OCI-LY7 (cell line): ENCODE measurements around the gene ZFYVE16. TPM values are rescaled to one million over a fixed set of nuclear protein-coding genes. Genes with fewer than 3 reads are reported as not detected.

Experiments
- BruUV-seq: library from RNA; stranded (reverse); fragments of 400-500 nt; replicated peaks from 2 replicates; lab custom pipeline; 2021; lab: Mats Ljungman, UMichigan
- CTCF ChIA-PET: fragments of 300-600 bp; sonication (Branson Sonifier 250); formaldehyde crosslinking; loops from one replicate; lab custom pipeline; 2022; ENCODE audit warnings: antibody characterized with exemption; ENCODE audit not compliant: unreplicated experiment; lab: Charles Lee
- POLR2A ChIA-PET: fragments of 300-600 bp; sonication (Branson Sonifier 250); formaldehyde crosslinking; loops from one replicate; lab custom pipeline; 2022; ENCODE audit warnings: antibody characterized with exemption; lab: Charles Lee
- DNase-seq: peaks from one replicate; pipeline ENCODE4 v3.0.0-alpha.2; 2015; ENCODE audit warnings: low spot score
- H2AFZ ChIP-seq: fragments of 200-600 bp; sonication (generic), shearing (Covaris generic); 2 replicates; pipeline ENCODE4 v1.6.1; 2014; ENCODE audit warnings: mild to moderate bottlenecking, antibody characterized with exemption, low read length, moderate library complexity
- H3K27ac ChIP-seq: fragments of 200-600 bp; sonication (generic); 2 replicates; pipeline ENCODE4 v1.5.1; 2014; ENCODE audit warnings: mixed run types, low read depth, mild to moderate bottlenecking, moderate library complexity, low read length, inconsistent platforms; ENCODE audit not compliant: poor library complexity, severe bottlenecking
- H3K36me3 ChIP-seq: fragments of 200-600 bp; sonication (generic); 2 replicates; pipeline ENCODE4 v1.6.1; 2014; ENCODE audit warnings: mild to moderate bottlenecking, antibody characterized with exemption, low read length, moderate library complexity, mixed read lengths; ENCODE audit not compliant: insufficient read depth
- H3K4me1 ChIP-seq: fragments of 200-600 bp; sonication (generic); 2 replicates; pipeline ENCODE4 v1.5.1; 2014; ENCODE audit warnings: mild to moderate bottlenecking, low read length; ENCODE audit not compliant: insufficient read depth, poor library complexity, severe bottlenecking
- H3K4me2 ChIP-seq: fragments of 200-600 bp; sonication (generic); 2 replicates; pipeline ENCODE4 v1.6.1; 2014; ENCODE audit warnings: mild to moderate bottlenecking, low read length
- H3K4me3 ChIP-seq: fragments of 200-600 bp; sonication (generic); 2 replicates; pipeline ENCODE4 v1.5.1; 2014; ENCODE audit warnings: mild to moderate bottlenecking, low read depth, low read length; ENCODE audit not compliant: poor library complexity, severe bottlenecking
- H3K79me2 ChIP-seq: fragments of 200-600 bp; sonication (generic); 2 replicates; pipeline ENCODE4 v1.6.1; 2016; ENCODE audit warnings: low read depth, mild to moderate bottlenecking, low read length, moderate library complexity, mixed read lengths; ENCODE audit not compliant: insufficient read depth
- H3K9me2 ChIP-seq: fragments of 200-600 bp; sonication (generic); 2 replicates; pipeline ENCODE4 v1.6.1; 2016; ENCODE audit warnings: mild to moderate bottlenecking, low read length, mixed read lengths; ENCODE audit not compliant: insufficient read depth
- H3K9me3 ChIP-seq: fragments of 200-600 bp; sonication (generic); 2 replicates; pipeline ENCODE4 v1.6.1; 2014; ENCODE audit warnings: mild to moderate bottlenecking, mixed run types, low read length, mixed read lengths
- H4K20me1 ChIP-seq: fragments of 200-600 bp; sonication (generic); 2 replicates; pipeline ENCODE4 v1.6.1; 2014; ENCODE audit warnings: mild to moderate bottlenecking, antibody characterized with exemption, low read length, moderate library complexity, mixed read lengths; ENCODE audit not compliant: insufficient read depth
- CTCF ChIP-seq: fragments of 200-600 bp; sonication (generic); conservative IDR thresholded peaks from 2 replicates; pipeline ENCODE4 v1.5.1; 2014; ENCODE audit warnings: mild to moderate bottlenecking, antibody characterized with exemption, low read length, moderate library complexity, mixed read lengths
- EZH2phosphoT487 ChIP-seq: fragments of 200-600 bp; sonication (generic); IDR thresholded peaks from 2 replicates; pipeline ENCODE4 v1.6.1; 2018; ENCODE audit warnings: low read depth, borderline replicate concordance, mild to moderate bottlenecking, mixed run types, antibody characterized with exemption, low read length, moderate library complexity, mixed read lengths
- intact Hi-C: fragments of 100-400 bp; cut with micrococcal nuclease; formaldehyde crosslinking; loops from one replicate; pipeline ENCODE4 v1.10.0; 2022; ENCODE audit not compliant: unreplicated experiment
- total RNA-seq, 2 experiments: library from RNA; depleted of rRNA in 1 of 2; stranded (reverse); fragments of >200 nt in 1 of 2; shearing (Covaris generic) in 1 of 2; gene quantifications; 2 replicates each; pipeline ENCODE4 v1.2.3, GENCODE V29; 2014 to 2022

Gene ZFYVE16
- total RNA-seq, 2 experiments from 2014 or later, result 8.0 to 21.6 TPM

GRCh38 chr5:80481019-80481893 is 73.4 kb downstream of the ZFYVE16 start:
- DNase-seq, result peak; percentile 66
- intact Hi-C loops, result loop anchor here (2.0 to 10.0 kb wide), 2 partner anchors 192 to 386 kb away; no protein-coding TSS in a partner anchor
- H3K9me3 ChIP-seq, result peaks cover 10% of the 10 kb centered on the region; the same call in 1 of the 2 replicates
- no peak overlapping the region for H3K4me3 ChIP-seq
- BruUV-seq, result no TSS peak
- ChIA-PET CTCF (no interaction called here), POLR2A (interaction anchor here (0.6 kb wide), 1 partner anchor 385 kb away, joined by 3 read pairs; no protein-coding TSS in a partner anchor)
- H3K79me2 ChIP-seq, result no peaks in the 10 kb centered on the region
- no peak overlapping the region for H2AFZ ChIP-seq
- no peak overlapping the region for H3K4me2 ChIP-seq
- TF ChIP-seq EZH2phosphoT487, result no peak
- TF ChIP-seq CTCF, result peak; percentile 97
- no peaks in the 10 kb centered on the region for H3K4me1 ChIP-seq
- no peaks in the 10 kb centered on the region for H3K9me2 ChIP-seq
- H4K20me1 ChIP-seq, result no peaks in the 10 kb centered on the region
- no peak overlapping the region for H3K27ac ChIP-seq
- H3K36me3 ChIP-seq, result no peaks in the 10 kb centered on the region

GRCh38 chr5:80482578-80482977 is 74.7 kb downstream of the ZFYVE16 start:
- ChIA-PET CTCF (no interaction called here), POLR2A (no interaction called here)
- TF ChIP-seq EZH2phosphoT487 (no peak), CTCF (no peak)
- peaks cover 10% of the 10 kb centered on the region; the same call in 1 of the 2 replicates for H3K9me3 ChIP-seq
- H3K4me3 ChIP-seq, result no peak overlapping the region
- H3K4me2 ChIP-seq, result no peak overlapping the region
- no peak overlapping the region for H2AFZ ChIP-seq
- H3K4me1 ChIP-seq, result no peaks in the 10 kb centered on the region
- no peak overlapping the region for H3K27ac ChIP-seq
- no peak for DNase-seq
- H4K20me1 ChIP-seq, result no peaks in the 10 kb centered on the region
- no TSS peak for BruUV-seq
- intact Hi-C loops, result loop anchor here (10.0 kb wide), 1 partner anchor 388 kb away; no protein-coding TSS in a partner anchor
- no peaks in the 10 kb centered on the region for H3K9me2 ChIP-seq
- H3K36me3 ChIP-seq, result no peaks in the 10 kb centered on the region
- H3K79me2 ChIP-seq, result no peaks in the 10 kb centered on the region
